ENCODE data around the gene EGFLAM. TPM values are rescaled to one million over a fixed set of nuclear protein-coding genes. Genes with fewer than 3 reads are reported as not detected.
A peak's percentile ranks its signal among the peaks of the same experiment; 100 is the strongest.
"Not testable (repeated sequence)": the region's sequence is repeated elsewhere in the genome, so short reads cannot be mapped to it uniquely, and the experiment has no call there.

The EGFLAM gene
- polyA plus RNA-seq, 3 donors: 7.2 to 11.5 (median 9.6) TPM

DNA sequence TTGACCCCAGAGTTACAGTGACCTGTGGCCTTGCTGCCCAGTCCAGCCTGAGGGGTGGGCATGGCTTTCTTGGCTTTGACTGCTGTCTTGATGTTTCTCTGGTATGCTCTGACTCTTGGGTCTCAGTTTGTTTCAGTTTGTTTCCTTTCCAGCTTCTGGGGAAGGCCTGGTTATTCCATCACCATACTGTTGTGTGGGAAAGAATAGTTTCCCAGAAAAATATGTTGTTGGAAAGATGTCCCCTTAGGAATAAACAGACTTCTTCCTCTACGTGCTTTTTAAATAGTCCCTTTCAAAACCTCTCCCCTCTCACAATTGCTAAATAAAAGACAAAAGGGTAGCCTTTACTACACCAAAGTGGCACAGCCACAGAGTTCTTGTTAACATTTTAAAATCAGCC is 49.5 kb downstream of the EGFLAM start:
- no peak for DNase-seq (ENCODE audit: extremely low read depth in 1 of 11, low read depth in 9 of 11, low spot score in 4 of 11)

- peak in 5 of 11 donors; percentile 15 to 30 (median 17) for DNase-seq (ENCODE audit: extremely low read depth in 1 of 11, low read depth in 9 of 11, low spot score in 4 of 11)
Measured at GRCh38 chr5:38316544-38317224, 58.3 kb downstream of the EGFLAM start.

- DNase-seq (ENCODE audit: extremely low read depth in 1 of 11, low read depth in 9 of 11, low spot score in 4 of 11): no peak
Measured at GRCh38 chr5:38317868-38318267, 59.5 kb downstream of the EGFLAM start.

DNA sequence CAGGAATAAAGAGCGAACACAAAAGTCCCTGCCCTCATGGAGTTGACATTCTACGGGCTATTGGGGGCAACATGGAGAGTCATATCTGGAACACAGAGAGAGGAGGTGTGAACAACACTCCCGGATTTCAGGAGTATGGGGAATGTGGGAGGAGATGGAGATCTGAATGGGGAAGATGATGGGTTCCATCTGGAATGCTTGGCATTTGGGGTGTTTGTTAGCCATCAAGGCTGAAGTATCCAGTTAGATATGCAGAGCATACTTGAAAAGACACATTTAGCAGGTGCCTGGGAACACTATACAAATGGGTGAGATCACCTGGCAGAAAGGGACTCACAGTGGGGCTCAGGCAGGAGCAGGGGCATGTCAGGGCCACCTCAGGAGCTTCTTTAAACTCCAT is 61.1 kb downstream of the EGFLAM start:
- no peak for DNase-seq (ENCODE audit: extremely low read depth in 1 of 11, low read depth in 9 of 11, low spot score in 4 of 11)

GRCh38 chr5:38321978-38322377 is 63.6 kb downstream of the EGFLAM start:
- DNase-seq (ENCODE audit: extremely low read depth in 1 of 11, low read depth in 9 of 11, low spot score in 4 of 11): no peak

- DNase-seq (ENCODE audit: extremely low read depth in 1 of 11, low read depth in 9 of 11, low spot score in 4 of 11): no peak
Measured at GRCh38 chr5:38323645-38324295, 65.4 kb downstream of the EGFLAM start.

- no peak for DNase-seq (ENCODE audit: extremely low read depth in 1 of 11, low read depth in 9 of 11, low spot score in 4 of 11)
Measured at GRCh38 chr5:38329132-38329715, 70.9 kb downstream of the EGFLAM start.

DNA sequence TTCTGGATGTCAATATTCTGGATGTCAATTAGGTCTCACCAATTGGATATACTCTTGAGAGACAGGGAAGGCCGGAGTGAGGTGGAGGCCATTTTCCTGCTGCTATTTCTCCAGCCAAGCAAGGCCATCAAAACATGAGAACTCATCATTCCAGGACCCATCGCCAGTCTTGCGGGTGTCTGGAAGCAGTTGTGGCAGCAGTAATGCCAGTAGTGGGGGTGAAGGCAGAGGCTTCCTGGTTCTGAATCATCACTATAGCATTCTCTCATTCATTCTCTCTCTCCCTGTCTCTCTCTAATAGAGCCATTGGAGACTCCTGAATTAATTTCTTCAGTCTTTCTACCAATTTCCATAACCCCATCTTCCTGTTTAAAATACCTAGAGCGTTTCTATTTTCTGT is 71.8 kb downstream of the EGFLAM start:
- no peak for DNase-seq (ENCODE audit: extremely low read depth in 1 of 11, low read depth in 9 of 11, low spot score in 4 of 11)

- DNase-seq (ENCODE audit: extremely low read depth in 1 of 11, low read depth in 9 of 11, low spot score in 4 of 11): no peak
Measured at GRCh38 chr5:38331831-38332230, 73.5 kb downstream of the EGFLAM start.

GRCh38 chr5:38333181-38333580 is 74.8 kb downstream of the EGFLAM start:
- not testable (repeated sequence) for DNase-seq (ENCODE audit: extremely low read depth in 1 of 11, low read depth in 9 of 11, low spot score in 4 of 11)

DNA sequence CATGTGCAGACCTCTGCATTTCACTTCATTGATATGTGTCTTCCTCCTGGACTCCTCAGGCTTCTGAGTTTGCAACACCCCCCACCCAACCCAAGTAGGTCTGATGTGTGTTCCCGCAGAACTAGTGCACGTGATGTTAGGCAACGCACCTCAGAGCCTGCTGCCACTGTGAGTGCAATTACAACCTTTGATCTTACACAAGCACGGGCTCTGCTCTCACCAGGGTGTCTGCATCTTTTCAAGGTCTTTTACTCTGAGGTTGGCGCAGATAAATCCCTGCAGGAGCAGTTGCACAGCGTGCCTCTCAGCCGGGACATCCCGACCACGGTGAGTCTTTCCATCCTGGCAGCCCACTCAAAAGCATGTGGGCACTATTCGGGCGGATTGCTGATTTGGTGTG is 80.1 kb downstream of the EGFLAM start:
- DNase-seq (ENCODE audit: extremely low read depth in 1 of 11, low read depth in 9 of 11, low spot score in 4 of 11): no peak

- DNase-seq (ENCODE audit: extremely low read depth in 1 of 11, low read depth in 9 of 11, low spot score in 4 of 11): no peak
Measured at GRCh38 chr5:38339446-38339845, 81.1 kb downstream of the EGFLAM start.

- DNase-seq (ENCODE audit: extremely low read depth in 1 of 11, low read depth in 9 of 11, low spot score in 4 of 11): no peak
Measured at GRCh38 chr5:38341056-38341455, 82.7 kb downstream of the EGFLAM start.

GRCh38 chr5:38341641-38342040 is 83.3 kb downstream of the EGFLAM start:
- no peak for DNase-seq (ENCODE audit: extremely low read depth in 1 of 11, low read depth in 9 of 11, low spot score in 4 of 11)

DNA sequence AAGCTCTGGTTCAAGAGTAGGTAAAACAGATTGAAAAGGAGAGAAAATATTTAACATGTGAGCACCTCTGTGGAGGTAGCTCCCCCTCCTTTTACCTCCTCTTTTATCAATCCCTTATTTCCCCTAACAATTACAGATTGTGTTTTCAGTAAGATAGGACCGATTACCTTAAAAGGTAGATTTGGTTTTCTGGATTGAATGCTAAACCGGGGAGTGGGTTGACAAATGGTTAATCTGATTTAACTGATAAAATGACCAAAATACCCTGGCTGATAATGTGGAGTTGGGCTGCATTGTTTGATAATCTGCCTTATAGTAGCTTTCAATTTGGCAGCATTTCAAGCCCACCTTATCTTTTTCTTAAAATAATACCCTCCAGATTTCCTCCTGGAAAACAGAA is 83.9 kb downstream of the EGFLAM start:
- DNase-seq (ENCODE audit: extremely low read depth in 1 of 11, low read depth in 9 of 11, low spot score in 4 of 11): no peak

DNA sequence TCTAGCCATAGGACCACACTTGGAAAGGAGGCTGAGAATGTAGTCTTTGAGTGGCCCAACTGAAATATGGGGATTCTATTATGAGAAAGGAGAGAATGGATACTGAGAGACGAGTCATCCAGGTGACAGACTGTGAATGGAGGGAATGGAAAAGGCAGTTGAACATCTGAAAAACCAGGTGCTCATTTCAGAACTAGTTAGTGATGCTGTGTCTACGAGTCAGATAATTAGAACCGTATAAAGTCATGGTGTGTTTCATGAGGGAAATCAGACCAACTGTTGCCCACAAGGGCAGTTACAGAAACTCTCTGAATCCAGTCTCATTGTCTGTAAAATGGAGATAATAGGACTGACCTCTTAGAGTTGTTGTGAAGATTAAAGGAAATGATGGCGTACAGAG is 86.5 kb downstream of the EGFLAM start:
- DNase-seq (ENCODE audit: extremely low read depth in 1 of 11, low read depth in 9 of 11, low spot score in 4 of 11): no peak

GRCh38 chr5:38346593-38346992 is 88.2 kb downstream of the EGFLAM start:
- no peak for DNase-seq (ENCODE audit: extremely low read depth in 1 of 11, low read depth in 9 of 11, low spot score in 4 of 11)

- no peak for DNase-seq (ENCODE audit: extremely low read depth in 1 of 11, low read depth in 9 of 11, low spot score in 4 of 11)
Measured at GRCh38 chr5:38347040-38347763, 88.8 kb downstream of the EGFLAM start.

GRCh38 chr5:38347896-38348295 is 89.5 kb downstream of the EGFLAM start:
- no peak for DNase-seq (ENCODE audit: extremely low read depth in 1 of 11, low read depth in 9 of 11, low spot score in 4 of 11)
